ENCODE results near the gene CMTM1.

Gene CMTM1

GRCh38 chr16:66539623-66540469 lies 26.4 kb upstream of the CMTM1 start:
- DNase-seq = peak; percentile 69

- DNase-seq = no peak
Observed at GRCh38 chr16:66541388-66542355, 24.6 kb upstream of the CMTM1 start.

GRCh38 chr16:66542396-66542795 lies 23.8 kb upstream of the CMTM1 start:
- no peak for DNase-seq

- no peak for DNase-seq
Observed at GRCh38 chr16:66543541-66543940, 22.7 kb upstream of the CMTM1 start.

- DNase-seq = peak; percentile 5
Observed at GRCh38 chr16:66544016-66544757, 22.1 kb upstream of the CMTM1 start.

- DNase-seq = no peak
Observed at GRCh38 chr16:66547101-66547989, 18.9 kb upstream of the CMTM1 start.

- DNase-seq = no peak
Observed at GRCh38 chr16:66548068-66548467, 18.2 kb upstream of the CMTM1 start.

- DNase-seq = no peak
Observed at GRCh38 chr16:66548868-66549267, 17.4 kb upstream of the CMTM1 start.

- DNase-seq = peak; percentile 73
Observed at GRCh38 chr16:66549284-66550131, 16.7 kb upstream of the CMTM1 start, which contains the start of gene TK2. Gene TK2 (minus strand): TSS chr16:66550122. CDS start chr16:66550061, 61 bp downstream.

- DNase-seq = peak; percentile 76
Observed at GRCh38 chr16:66551348-66551759, 14.9 kb upstream of the CMTM1 start.

- DNase-seq = peak; percentile 38
Observed at GRCh38 chr16:66551788-66552285, 14.4 kb upstream of the CMTM1 start.

- DNase-seq = peak; percentile 89
Observed at GRCh38 chr16:66552286-66553177, 13.7 kb upstream of the CMTM1 start, which contains the start of gene CKLF. Gene CKLF (plus strand): TSS chr16:66552576. CDS start chr16:66552716, 140 bp downstream.

- peak; percentile 54 for DNase-seq
Observed at GRCh38 chr16:66553223-66553622, 13.0 kb upstream of the CMTM1 start.

- DNase-seq = no peak
Observed at GRCh38 chr16:66554021-66554420, 12.2 kb upstream of the CMTM1 start.

GRCh38 chr16:66554495-66554894 lies 11.7 kb upstream of the CMTM1 start:
- DNase-seq = no peak

GRCh38 chr16:66560107-66560506 lies 6.1 kb upstream of the CMTM1 start:
- no peak for DNase-seq

GRCh38 chr16:66561381-66562080 lies 4.7 kb upstream of the CMTM1 start:
- DNase-seq = no peak

GRCh38 chr16:66562409-66562808 lies 3.8 kb upstream of the CMTM1 start:
- no peak for DNase-seq

GRCh38 chr16:66562986-66563385 lies 3.3 kb upstream of the CMTM1 start:
- DNase-seq = no peak
